Esophagus muscularis mucosa (tissue), 4 donors: ENCODE data around the gene SLC22A16. TPM values are rescaled to one million over a fixed set of nuclear protein-coding genes. Genes with fewer than 3 reads are reported as not detected.

Source experiments
- DNase-seq: peaks from one replicate; pipeline ENCODE4 v3.0.0-alpha.2; 2017; ENCODE audit errors: extremely low spot score
- H3K27ac ChIP-seq, 4 donors: fragments of 200-600 bp; sonication (generic); replicated peaks in 1 of 4; 1 replicate in 3 of 4; 2 replicates in 1 of 4; pipeline ENCODE4 v1.5.1; 2016 to 2019; ENCODE audit warnings: mild to moderate bottlenecking in 1 of 4
- H3K27me3 ChIP-seq, 4 donors: fragments of 200-600 bp; sonication (generic); one replicate each; pipeline versions ENCODE4 v1.5.1 to v1.6.0; 2016 to 2019
- H3K36me3 ChIP-seq, 4 donors: fragments of 200-600 bp; sonication (generic); one replicate each; pipeline ENCODE4 v1.5.1; 2016 to 2019
- H3K4me1 ChIP-seq, 4 donors: fragments of 200-600 bp; sonication (generic); one replicate each; pipeline ENCODE4 v1.5.1; 2016 to 2019
- H3K4me3 ChIP-seq, 4 donors: fragments of 200-600 bp; sonication (generic); 1 replicate in 2 of 4; 2 replicates in 2 of 4; pipeline ENCODE4 v1.5.1; 2016 to 2019; ENCODE audit warnings: mild to moderate bottlenecking in 4 of 4, moderate library complexity in 1 of 4
- H3K9me3 ChIP-seq, 4 donors: fragments of 200-600 bp; sonication (generic); 1 replicate in 3 of 4; 2 replicates in 1 of 4; pipeline ENCODE4 v1.5.1; 2016 to 2019
- CTCF ChIP-seq, 3 experiments: fragments of 200-600 bp in 2 of 3; fragments of 450-650 bp in 1 of 3; sonication (generic) in 2 of 3; IDR thresholded peaks; one replicate each; pipeline ENCODE4 v1.5.1; 2017 to 2019; ENCODE audit warnings: antibody characterized with exemption in 3 of 3, mild to moderate bottlenecking in 2 of 3, moderate library complexity in 1 of 3
- EP300 ChIP-seq: sonication (generic); formaldehyde crosslinking; IDR thresholded peaks from one replicate; pipeline ENCODE4 v1.6.1; 2017; ENCODE audit warnings: antibody characterized with exemption
- POLR2A ChIP-seq: fragments of 450-650 bp; IDR thresholded peaks from one replicate; pipeline ENCODE4 v1.6.1; 2017; ENCODE audit warnings: antibody characterized with exemption, moderate library complexity, mild to moderate bottlenecking, low read depth
- POLR2AphosphoS5 ChIP-seq, 2 donors: sonication (generic); formaldehyde crosslinking; IDR thresholded peaks; one replicate each; pipeline ENCODE4 v1.6.1; 2017; ENCODE audit warnings: antibody characterized with exemption in 2 of 2
- WGBS: methylation state at CpG from one replicate; pipeline ENCODE4 v1.1.5; 2018; 5-methylcytosine and 5-hydroxymethylcytosine counted together
- intact Hi-C: fragments of 100-400 bp; cut with DNase I; formaldehyde crosslinking; loops from one replicate; pipeline ENCODE4 v1.15.1; 2023
- total RNA-seq, 4 donors: library from RNA; depleted of rRNA; stranded (reverse); fragments of >200 nt; gene quantifications; one replicate each; pipeline versions ENCODE4 v1.1.0 to v1.2.1, GENCODE V29; 2016

Gene SLC22A16
- total RNA-seq: under 1 TPM in 1 of 4 donors, not detected in 3; 0.50 TPM

GRCh38 chr6:110476046-110476849, at the start of gene SLC22A16:
TSS of gene SLC22A16 (minus strand) at chr6:110476613. CDS start at chr6:110476574, 39 bp downstream.
- Histone ChIP-seq H3K4me1 (peaks cover 0 to 12% (median 10%) of the 10 kb centered on the region in 4 donors), H3K27ac (no peak within 1 kb of the TSS), H3K4me3 (peak within 1 kb of the TSS; percentile 46 to 52 (median 46)), H3K36me3 (no peaks in the 10 kb centered on the region), H3K9me3 (no peaks in the 10 kb centered on the region), H3K27me3 (peaks cover 0 to 32% (median 13%) of the 10 kb centered on the region in 4 donors)
- peak; percentile 68 for DNase-seq
- WGBS: 2% methylated on average over 22 of the region's 85 CpGs
- no peak for TF ChIP-seq POLR2AphosphoS5 (IDR thresholded peaks at IDR 0.05)
- no peak for TF ChIP-seq EP300
- intact Hi-C loops: no loop called here

- Histone ChIP-seq H3K36me3 (no peaks in the 10 kb centered on the region), H3K4me1 (peaks cover 3 to 10% (median 9%) of the 10 kb centered on the region in 4 donors), H3K27ac (no peak overlapping the region), H3K27me3 (no peaks in the 10 kb centered on the region), H3K4me3 (no peak overlapping the region), H3K9me3 (no peaks in the 10 kb centered on the region)
- 83% methylated on average over 4 of the region's 4 CpGs for WGBS
- intact Hi-C loops: loop anchor here (5.0 kb wide), 2 partner anchors 422 to 687 kb away; no protein-coding TSS in a partner anchor
- TF ChIP-seq POLR2A: no peak
- no peak for TF ChIP-seq POLR2AphosphoS5 (IDR thresholded peaks at IDR 0.05)
- no peak for TF ChIP-seq EP300
- TF ChIP-seq CTCF (IDR thresholded peaks at IDR 0.05): no peak
- peak; percentile 81 for DNase-seq
These were observed 48.6 kb upstream of the SLC22A16 start for GRCh38 chr6:110525001-110525400.

- Histone ChIP-seq H3K27ac (no peak overlapping the region), H3K9me3 (no peaks in the 10 kb centered on the region), H3K36me3 (no peaks in the 10 kb centered on the region), H3K27me3 (no peaks in the 10 kb centered on the region), H3K4me3 (no peak overlapping the region), H3K4me1 (peaks cover 3 to 10% (median 9%) of the 10 kb centered on the region in 4 donors)
- intact Hi-C loops: no loop called here
- peak; percentile 10 for DNase-seq
- 60% methylated on average over 2 of the region's 2 CpGs for WGBS
- TF ChIP-seq POLR2AphosphoS5 (IDR thresholded peaks at IDR 0.05) (no peak), EP300 (no peak)
These were observed 47.9 kb upstream of the SLC22A16 start for GRCh38 chr6:110524305-110524704.

GRCh38 chr6:110523451-110524021, 47.1 kb upstream of the SLC22A16 start:
- Histone ChIP-seq H3K4me3 (no peak overlapping the region), H3K36me3 (no peaks in the 10 kb centered on the region), H3K27me3 (no peaks in the 10 kb centered on the region), H3K27ac (no peak overlapping the region), H3K9me3 (no peaks in the 10 kb centered on the region), H3K4me1 (peaks cover 3 to 10% (median 7%) of the 10 kb centered on the region in 4 donors)
- intact Hi-C loops: no loop called here
- peak; percentile 29 for DNase-seq
- no peak for TF ChIP-seq CTCF (IDR thresholded peaks at IDR 0.05)
- no peak for TF ChIP-seq POLR2A
- no peak for TF ChIP-seq EP300
- TF ChIP-seq POLR2AphosphoS5 (IDR thresholded peaks at IDR 0.05): no peak
- WGBS: 74% methylated on average over 4 of the region's 4 CpGs

GRCh38 chr6:110522427-110522826, 46.0 kb upstream of the SLC22A16 start:
- H3K27ac ChIP-seq: no peak overlapping the region
- H3K4me3 ChIP-seq: no peak overlapping the region
- TF ChIP-seq CTCF (IDR thresholded peaks at IDR 0.05) (no peak), EP300 (no peak), POLR2A (no peak)
- DNase-seq: no peak
- WGBS: 82% methylated on average over 3 of the region's 3 CpGs
- no peaks in the 10 kb centered on the region for H3K27me3 ChIP-seq
- intact Hi-C loops: no loop called here
- no peaks in the 10 kb centered on the region for H3K36me3 ChIP-seq
- H3K4me1 ChIP-seq: peaks cover 0 to 2% (median under 1%) of the 10 kb centered on the region in 4 donors
- no peaks in the 10 kb centered on the region for H3K9me3 ChIP-seq
